Cardiac fibroblast (primary cell): ENCODE measurements around the gene ZBTB7C.

Experiments used
- DNase-seq, 2 donors: peaks; one replicate each; pipeline versions ENCODE4 v3.0.0 to v3.0.0-alpha.2; 2010; ENCODE audit warnings: low read depth in 2 of 2
- H3K4me3 ChIP-seq, 2 donors: replicated peaks in 1 of 2; 1 replicate in 1 of 2; 2 replicates in 1 of 2; pipeline ENCODE4 v1.5.1; 2011; ENCODE audit warnings: low read depth in 2 of 2, low read length in 2 of 2, mild to moderate bottlenecking in 2 of 2, moderate library complexity in 1 of 2
- CTCF ChIP-seq: IDR thresholded peaks from one replicate; pipeline ENCODE4 v1.5.1; 2011; ENCODE audit warnings: low read depth, mild to moderate bottlenecking, low read length, inconsistent platforms

ZBTB7C gene

DNA sequence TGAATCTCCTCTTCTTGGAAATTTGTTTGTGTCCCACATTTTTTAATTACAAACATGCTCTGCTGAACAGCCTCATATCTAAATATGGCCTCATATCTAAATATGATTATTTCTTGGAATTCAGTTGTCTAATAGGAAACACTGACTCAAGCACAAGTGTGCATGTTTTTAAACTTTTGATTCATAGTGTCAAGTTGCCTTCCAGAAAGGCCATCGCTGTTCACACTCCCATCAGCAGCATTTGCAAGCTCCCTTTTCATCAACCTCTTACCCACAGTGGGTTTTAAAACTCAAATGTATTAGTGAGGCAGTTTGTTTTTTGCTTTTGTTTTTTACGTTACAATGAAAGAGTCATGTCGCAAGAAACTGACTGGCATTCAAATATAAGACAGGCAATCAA is 413.5 kb downstream of the ZBTB7C start:
- TF ChIP-seq CTCF: no peak
- DNase-seq: no peak

GRCh38 chr18:47993409-47993808 is 415.8 kb downstream of the ZBTB7C start:
- TF ChIP-seq CTCF: no peak
- no peak overlapping the region for H3K4me3 ChIP-seq
- no peak for DNase-seq

More for the DNA sequence above, 413.5 kb downstream of the ZBTB7C start:
- H3K4me3 ChIP-seq: no peak overlapping the region

DNA sequence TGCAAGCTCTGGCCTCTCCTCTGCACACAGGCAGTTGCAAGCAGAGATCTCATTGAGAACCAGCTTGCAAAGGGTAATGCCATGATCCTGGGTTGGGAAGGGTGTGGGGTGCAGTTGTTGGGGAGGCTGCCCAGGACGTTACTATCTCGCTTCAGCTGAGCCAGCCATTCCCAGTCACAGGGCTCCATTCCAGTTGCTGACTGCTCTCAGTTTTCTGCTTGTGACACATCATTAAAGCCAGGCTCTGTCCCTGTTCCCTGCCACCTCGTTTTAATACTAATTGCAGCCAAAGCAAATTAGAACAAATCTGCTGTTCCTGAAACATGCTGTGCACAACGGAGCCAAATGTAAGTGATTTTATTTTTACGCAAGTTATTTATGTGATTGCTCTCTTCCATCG is 416.2 kb downstream of the ZBTB7C start:
- DNase-seq: no peak
- TF ChIP-seq CTCF: no peak
- no peak overlapping the region for H3K4me3 ChIP-seq

DNA sequence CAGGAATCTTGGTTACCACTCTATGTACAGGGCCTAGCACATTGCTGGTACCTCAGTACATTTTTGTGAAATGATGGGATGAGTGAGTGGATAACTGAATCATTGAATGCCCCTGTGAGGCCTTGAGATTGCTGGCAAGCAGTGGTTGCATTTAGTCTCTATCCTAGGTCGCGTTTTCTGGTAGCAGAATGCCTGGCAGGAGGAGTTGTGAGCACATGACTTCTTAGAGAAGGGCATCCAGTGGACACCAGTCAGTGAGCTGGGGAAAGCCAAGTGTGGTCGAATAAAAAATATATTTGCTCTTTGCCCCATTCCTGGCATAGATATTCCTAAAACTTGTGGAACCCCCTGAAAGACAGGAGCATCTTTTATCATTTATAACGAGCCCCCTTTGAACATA is 416.9 kb downstream of the ZBTB7C start:
- no peak overlapping the region for H3K4me3 ChIP-seq
- DNase-seq: no peak
- TF ChIP-seq CTCF: no peak

GRCh38 chr18:47990981-47991380 is 418.2 kb downstream of the ZBTB7C start:
- H3K4me3 ChIP-seq: no peak overlapping the region
- DNase-seq: no peak
- TF ChIP-seq CTCF: no peak

DNA sequence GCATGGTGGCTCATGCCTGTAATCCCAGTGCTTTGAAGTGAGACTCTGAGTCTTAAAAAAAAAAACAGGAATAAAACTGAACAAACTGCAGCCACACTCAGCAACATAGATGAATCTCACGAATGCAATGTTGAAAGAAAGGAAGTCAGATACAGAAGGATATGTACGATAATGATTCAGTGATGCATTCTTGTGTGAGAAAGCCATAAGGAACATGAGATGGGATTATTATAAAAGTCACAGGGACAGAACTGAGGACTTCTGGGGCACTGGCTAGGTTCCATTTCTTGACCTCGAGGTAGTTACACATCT is 421.8 kb downstream of the ZBTB7C start:
- TF ChIP-seq CTCF: no peak
- no peak overlapping the region for H3K4me3 ChIP-seq
- DNase-seq: no peak

DNA sequence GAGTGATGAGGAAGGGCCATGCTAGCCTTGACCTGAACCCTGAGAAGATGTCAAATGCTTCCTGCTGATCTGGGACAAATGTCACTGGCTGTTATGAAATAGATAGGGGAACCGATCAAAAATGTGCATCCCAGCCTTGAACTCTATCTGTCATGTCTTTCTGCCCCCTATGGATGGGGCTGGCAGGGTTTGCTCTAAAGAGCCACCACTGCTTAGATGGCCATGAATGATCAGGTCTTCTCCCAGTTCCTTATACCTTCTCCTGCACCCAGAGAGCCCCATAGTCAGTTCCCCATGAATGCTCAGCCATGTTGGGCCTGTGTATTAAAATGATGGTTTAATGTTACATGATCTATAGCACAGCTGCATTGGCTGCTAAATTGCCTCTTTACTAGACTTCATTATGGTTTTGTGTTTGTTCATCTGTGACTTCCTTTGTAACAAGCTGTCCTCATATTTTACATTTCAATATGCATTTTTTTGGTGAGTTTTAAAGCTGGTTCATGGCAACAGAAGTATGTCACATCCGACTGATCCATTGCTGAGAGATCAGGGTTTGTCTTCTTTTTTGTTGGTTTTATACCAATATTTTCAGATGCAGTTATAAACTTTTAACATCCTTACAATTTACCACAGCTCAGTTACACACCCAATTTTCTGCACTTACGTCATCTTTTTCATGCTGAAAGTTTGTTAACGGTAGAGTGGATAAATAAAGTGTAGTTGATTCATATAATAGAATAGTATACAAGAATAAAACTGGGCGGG is 422.4 kb downstream of the ZBTB7C start:
- no peak for TF ChIP-seq CTCF
- no peak overlapping the region for H3K4me3 ChIP-seq
- no peak for DNase-seq
